Keratinocyte (primary cell): ENCODE data around the gene CIAO1. TPM values are rescaled to one million over a fixed set of nuclear protein-coding genes. Genes with fewer than 3 reads are reported as not detected.

Experiments
- DNase-seq: peaks from one replicate; pipeline ENCODE4 v3.0.0-alpha.2; 2011; ENCODE audit warnings: low read depth, missing footprints, low spot score
- FAIRE-seq: peaks from 2 replicates; lab custom pipeline; 2011; peaks lifted over from hg19 to GRCh38; lab: Jason Lieb, UNC
- H2AFZ ChIP-seq: 2 replicates; pipeline ENCODE4 v1.6.0; 2012; ENCODE audit warnings: low read length, control low read depth, inconsistent platforms; ENCODE audit not compliant: control insufficient read depth
- H3K27ac ChIP-seq: 2 replicates; pipeline ENCODE4 v1.5.1; 2011; ENCODE audit warnings: low read length; ENCODE audit not compliant: control insufficient read depth, insufficient read depth
- H3K27me3 ChIP-seq: 3 replicates; pipeline ENCODE4 v1.6.0; 2011; ENCODE audit warnings: low read length; ENCODE audit not compliant: control insufficient read depth, insufficient read depth; ENCODE audit errors: extremely low read depth
- H3K36me3 ChIP-seq, 2 experiments: 2 replicates in 1 of 2; 3 replicates in 1 of 2; pipeline ENCODE4 v1.5.1; 2011; ENCODE audit warnings: low read length in 2 of 2, mild to moderate bottlenecking in 1 of 2; ENCODE audit not compliant: control insufficient read depth in 2 of 2, insufficient read depth in 2 of 2; ENCODE audit errors: extremely low read depth in 1 of 2
- H3K4me1 ChIP-seq: 3 replicates; pipeline ENCODE4 v1.5.1; 2011; ENCODE audit warnings: low read length; ENCODE audit not compliant: control insufficient read depth, insufficient read depth; ENCODE audit errors: extremely low read depth
- H3K4me2 ChIP-seq: 3 replicates; pipeline ENCODE4 v1.6.0; 2011; ENCODE audit warnings: low read depth, low read length; ENCODE audit not compliant: control insufficient read depth, insufficient read depth; ENCODE audit errors: extremely low read depth
- H3K4me3 ChIP-seq, 3 experiments: fragments of 200-600 bp in 1 of 3; sonication (generic) in 1 of 3; 2 replicates in 2 of 3; 3 replicates in 1 of 3; pipeline ENCODE4 v1.5.1; 2011 to 2016; ENCODE audit warnings: low read length in 3 of 3, mild to moderate bottlenecking in 3 of 3, control low read depth in 2 of 3, inconsistent platforms in 1 of 3, low read depth in 1 of 3, mixed read lengths in 1 of 3, mixed run types in 1 of 3, moderate library complexity in 1 of 3; ENCODE audit not compliant: control insufficient read depth in 2 of 3, insufficient read depth in 2 of 3; ENCODE audit errors: extremely low read depth in 1 of 3
- H3K79me2 ChIP-seq: 2 replicates; pipeline ENCODE4 v1.6.0; 2012; ENCODE audit warnings: low read length; ENCODE audit not compliant: control insufficient read depth, insufficient read depth
- H3K9ac ChIP-seq: 3 replicates; pipeline ENCODE4 v1.6.0; 2011; ENCODE audit warnings: low read length; ENCODE audit not compliant: control insufficient read depth, insufficient read depth; ENCODE audit errors: extremely low read depth
- H3K9me1 ChIP-seq: 3 replicates; pipeline ENCODE4 v1.6.0; 2011; ENCODE audit warnings: low read length; ENCODE audit not compliant: control insufficient read depth, insufficient read depth; ENCODE audit errors: extremely low read depth
- H3K9me3 ChIP-seq: 2 replicates; pipeline ENCODE4 v1.5.1; 2012; ENCODE audit warnings: low read depth, low read length; ENCODE audit not compliant: control insufficient read depth
- H4K20me1 ChIP-seq: 3 replicates; pipeline ENCODE4 v1.6.0; 2011; ENCODE audit warnings: low read length; ENCODE audit not compliant: control insufficient read depth, insufficient read depth; ENCODE audit errors: extremely low read depth
- EZH2 ChIP-seq: IDR thresholded peaks from one replicate; pipeline ENCODE4 v1.6.1; 2012; ENCODE audit warnings: inconsistent platforms, mild to moderate bottlenecking, low read length, moderate library complexity
- dilution Hi-C: fragments of 300-500 bp; cut with MboI; formaldehyde crosslinking; loops from one replicate; pipeline ENCODE4 v1.7.0; 2020; ENCODE audit warnings: low sequenced_read_pairs; ENCODE audit not compliant: extremely low pct_ligation_motif_present
- polyA plus RNA-seq, 5 experiments: library from polyadenylated mRNA; depleted of rRNA in 3 of 5; stranded (reverse) in 3 of 5; stranded (forward) in 1 of 5; unstranded in 1 of 5; fragments of >200 nt; gene quantifications; 1 replicate in 1 of 5; 2 replicates in 3 of 5; 3 replicates in 1 of 5; pipeline versions ENCODE4 v1.2.1 to v1.2.3, GENCODE V29; 2011 to 2012; ENCODE audit warnings: missing spikeins in 2 of 5, low read depth in 1 of 5, low replicate concordance in 1 of 5
- TF ChIP-seq, protein P1 (sequence below), 3 experiments: IDR thresholded peaks in 1 of 3; conservative IDR thresholded peaks in 1 of 3; optimal IDR thresholded peaks in 1 of 3; 2 replicates in 2 of 3; 3 replicates in 1 of 3; pipeline versions ENCODE3 to v1.5.1; 2011; ENCODE audit warnings: low read length in 3 of 3, mild to moderate bottlenecking in 3 of 3, moderate library complexity in 2 of 3, control low read depth in 1 of 3, inconsistent platforms in 1 of 3; ENCODE audit not compliant: insufficient read depth in 2 of 3; ENCODE audit errors: extremely low read depth in 1 of 3

CIAO1 gene
- polyA plus RNA-seq, 1 donor (not counting 4 experiments of a cell fraction or from before 2014, with no cell fraction given): 67.4 TPM

DNA sequence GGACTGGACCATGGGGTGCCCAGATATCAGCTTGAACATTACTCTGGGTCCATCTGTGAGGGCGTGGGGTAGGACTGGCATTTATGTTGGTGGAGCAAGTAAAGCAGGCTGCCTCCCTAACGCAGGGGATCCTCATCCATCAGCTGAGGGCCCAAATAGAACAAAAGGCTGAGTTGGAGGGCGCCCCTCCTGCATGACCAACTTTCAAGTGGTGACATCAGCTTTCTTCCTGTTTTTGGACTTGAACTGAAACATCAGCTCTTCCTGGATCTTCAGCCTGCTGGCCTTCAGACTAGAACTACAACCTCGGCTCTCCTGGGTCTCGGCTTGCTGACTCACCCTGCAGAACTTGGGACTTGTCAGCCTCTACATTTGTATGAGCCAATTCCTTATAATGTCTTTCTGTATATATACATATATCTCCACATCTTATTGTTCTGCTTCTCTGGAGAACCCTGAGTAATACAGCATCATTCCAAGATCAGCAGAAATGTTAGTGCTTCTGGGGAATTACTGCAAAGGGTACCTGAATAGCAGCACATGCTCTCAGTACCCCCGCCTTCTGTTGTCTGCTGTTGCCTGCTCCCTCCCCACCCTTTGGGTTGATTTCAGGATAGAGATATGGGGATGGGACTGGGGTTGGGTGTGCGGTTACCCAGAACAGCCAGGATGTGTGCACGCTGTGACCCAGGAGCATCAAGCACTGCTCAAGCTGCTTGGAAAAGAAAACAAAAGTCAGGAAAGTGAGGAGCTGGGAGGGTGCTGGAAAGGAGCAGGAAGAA is 20.2 kb upstream of the CIAO1 start:
- H3K27ac ChIP-seq: no peak overlapping the region
- no peaks in the 10 kb centered on the region for H3K79me2 ChIP-seq
- no peaks in the 10 kb centered on the region for H3K9me3 ChIP-seq
- TF ChIP-seq, protein P1, sequence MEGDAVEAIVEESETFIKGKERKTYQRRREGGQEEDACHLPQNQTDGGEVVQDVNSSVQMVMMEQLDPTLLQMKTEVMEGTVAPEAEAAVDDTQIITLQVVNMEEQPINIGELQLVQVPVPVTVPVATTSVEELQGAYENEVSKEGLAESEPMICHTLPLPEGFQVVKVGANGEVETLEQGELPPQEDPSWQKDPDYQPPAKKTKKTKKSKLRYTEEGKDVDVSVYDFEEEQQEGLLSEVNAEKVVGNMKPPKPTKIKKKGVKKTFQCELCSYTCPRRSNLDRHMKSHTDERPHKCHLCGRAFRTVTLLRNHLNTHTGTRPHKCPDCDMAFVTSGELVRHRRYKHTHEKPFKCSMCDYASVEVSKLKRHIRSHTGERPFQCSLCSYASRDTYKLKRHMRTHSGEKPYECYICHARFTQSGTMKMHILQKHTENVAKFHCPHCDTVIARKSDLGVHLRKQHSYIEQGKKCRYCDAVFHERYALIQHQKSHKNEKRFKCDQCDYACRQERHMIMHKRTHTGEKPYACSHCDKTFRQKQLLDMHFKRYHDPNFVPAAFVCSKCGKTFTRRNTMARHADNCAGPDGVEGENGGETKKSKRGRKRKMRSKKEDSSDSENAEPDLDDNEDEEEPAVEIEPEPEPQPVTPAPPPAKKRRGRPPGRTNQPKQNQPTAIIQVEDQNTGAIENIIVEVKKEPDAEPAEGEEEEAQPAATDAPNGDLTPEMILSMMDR (optimal IDR thresholded peaks at IDR 0.05 in 1 of 3, IDR thresholded peaks at IDR 0.05 in 1 of 3, conservative IDR thresholded peaks at IDR 0.05 in 1 of 3; ENCODE audit: extremely low read depth in 1 of 3, insufficient read depth in 2 of 3, low read length in 3 of 3): no peak
- TF ChIP-seq EZH2: no peak
- H3K36me3 ChIP-seq: no peaks in the 10 kb centered on the region
- H3K4me1 ChIP-seq: peaks cover 20% of the 10 kb centered on the region
- no peak for DNase-seq
- H4K20me1 ChIP-seq: no peaks in the 10 kb centered on the region
- H3K9me1 ChIP-seq: no peaks in the 10 kb centered on the region
- no peak overlapping the region for H3K4me3 ChIP-seq
- no peak overlapping the region for H3K4me2 ChIP-seq
- H3K27me3 ChIP-seq: no peaks in the 10 kb centered on the region
- H3K9ac ChIP-seq: no peak overlapping the region
- no peak overlapping the region for H2AFZ ChIP-seq
- no peak for FAIRE-seq
- dilution Hi-C loops: no loop called here

DNA sequence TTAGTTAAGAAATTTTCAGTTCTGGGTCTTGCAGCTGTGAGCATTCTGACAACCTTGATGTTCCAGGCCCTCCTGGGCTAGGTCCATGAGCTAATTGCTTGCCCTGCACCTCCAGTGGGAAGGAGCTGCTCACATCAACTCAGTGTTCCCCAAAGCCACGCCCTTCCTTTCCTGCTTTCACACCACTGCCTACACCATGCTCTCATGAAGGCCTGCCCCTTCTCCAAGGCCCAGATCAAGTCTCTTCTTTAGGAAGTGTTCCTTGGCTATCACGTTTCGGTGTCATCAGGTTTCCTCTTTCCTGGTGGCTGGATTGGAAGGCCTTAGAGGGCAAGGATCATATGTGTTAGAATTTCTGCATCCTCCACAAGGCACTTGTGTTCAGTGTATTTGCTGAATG is 19.0 kb upstream of the CIAO1 start:
- dilution Hi-C loops: no loop called here

More for the DNA sequence above, 19.0 kb upstream of the CIAO1 start:
- peaks cover 0 to 4% of the 10 kb centered on the region in 2 experiments for H3K36me3 ChIP-seq
- no peaks in the 10 kb centered on the region for H4K20me1 ChIP-seq
- H3K79me2 ChIP-seq: no peaks in the 10 kb centered on the region
- H3K4me1 ChIP-seq: peaks cover 7% of the 10 kb centered on the region
- H2AFZ ChIP-seq: no peak overlapping the region
- TF ChIP-seq, protein P1 (optimal IDR thresholded peaks at IDR 0.05 in 1 of 3, IDR thresholded peaks at IDR 0.05 in 1 of 3, conservative IDR thresholded peaks at IDR 0.05 in 1 of 3; ENCODE audit: extremely low read depth in 1 of 3, insufficient read depth in 2 of 3, low read length in 3 of 3): no peak
- no peak for TF ChIP-seq EZH2
- DNase-seq (no peak), FAIRE-seq (no peak)
- no peak overlapping the region for H3K4me2 ChIP-seq
- no peaks in the 10 kb centered on the region for H3K9me3 ChIP-seq
- H3K27me3 ChIP-seq: no peaks in the 10 kb centered on the region
- no peak overlapping the region for H3K9ac ChIP-seq
- H3K9me1 ChIP-seq: no peaks in the 10 kb centered on the region
- H3K27ac ChIP-seq: no peak overlapping the region
- no peak overlapping the region for H3K4me3 ChIP-seq
